Measurements from ENCODE around the gene UBE2J2. TPM values are rescaled to one million over a fixed set of nuclear protein-coding genes. Genes with fewer than 3 reads are reported as not detected.

UBE2J2 gene
- total and polyA plus RNA-seq, 2 of the 4 experiments (the other 2 are of a cell fraction) = 20.6 to 67.5 TPM

DNA sequence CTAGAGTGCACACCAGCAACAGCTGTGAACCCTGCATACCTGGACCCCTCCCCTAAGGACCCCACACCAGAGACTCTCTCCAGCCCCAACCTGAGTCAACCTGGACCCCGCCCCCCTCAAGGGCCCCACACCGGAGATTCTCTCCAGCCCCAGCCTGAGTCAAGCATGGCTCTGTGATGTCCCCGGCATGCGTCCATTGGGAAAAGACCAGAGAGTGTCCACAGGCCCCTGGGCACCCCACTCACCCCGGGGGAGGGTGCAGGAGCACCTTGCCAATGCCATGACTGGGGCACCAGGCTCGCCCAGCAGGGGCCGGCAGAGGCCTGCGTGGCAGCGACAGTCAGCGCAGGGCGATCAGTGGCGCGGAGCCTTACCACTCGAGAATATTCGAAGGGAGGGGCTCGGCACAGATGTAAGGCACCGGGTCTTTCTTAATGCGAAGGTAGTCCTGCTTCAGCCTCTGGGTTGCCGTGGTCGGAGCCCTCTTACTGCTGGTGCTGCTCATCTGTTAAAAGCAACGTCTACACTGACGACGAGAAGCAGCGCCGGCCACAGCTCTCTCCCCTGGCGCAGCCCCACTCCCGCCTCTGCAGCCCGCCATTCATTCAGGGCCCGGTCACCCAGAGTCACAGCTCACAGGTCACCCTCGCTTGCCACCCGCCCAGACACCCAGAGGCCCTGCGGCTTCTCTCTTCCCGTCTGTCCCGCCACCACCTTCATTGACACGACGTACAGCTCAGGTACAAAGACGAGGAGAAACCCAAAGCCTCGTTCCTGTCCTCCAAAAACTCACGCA, 6.0 kb downstream of the UBE2J2 start:
- Histone ChIP-seq H3K36me3 (ENCODE audit: control insufficient read depth, insufficient read depth, low read length) (peaks cover 52% of the 10 kb centered on the region), H3K4me1 (ENCODE audit: control insufficient read depth, insufficient read depth, low read length) (peaks cover 46% of the 10 kb centered on the region), H3K23ac (ENCODE audit: low read depth, low read length) (no peak overlapping the region), H2BK5ac (ENCODE audit: low read depth, low read length, poor library complexity, severe bottlenecking) (peak overlapping the region; percentile 57), H3K4me3 (ENCODE audit: insufficient read depth, low read depth, low read length) (no peak overlapping the region), H3K9me1 (ENCODE audit: insufficient read depth, low read length) (peaks cover 36% of the 10 kb centered on the region), H3K14ac (replicated peaks; ENCODE audit: low read depth, low read length) (no peak overlapping the region; the same call in 1 of the 2 replicates), H4K91ac (ENCODE audit: insufficient read depth, low read depth, low read length) (peak overlapping the region; percentile 50; the same call in 1 of the 2 replicates), H3K9me3 (ENCODE audit: control insufficient read depth, insufficient read depth, low read length) (no peaks in the 10 kb centered on the region), H2AK5ac (ENCODE audit: low read depth, low read length) (peak overlapping the region; percentile 94; the same call in 1 of the 2 replicates), H3K56ac (ENCODE audit: extremely low read depth, insufficient read depth, low read length) (no peak overlapping the region), H2BK15ac (ENCODE audit: low read depth, low read length) (peak overlapping the region; percentile 41; the same call in 1 of the 3 replicates), H2BK120ac (ENCODE audit: low read depth, low read length) (no peak overlapping the region), H3K4ac (ENCODE audit: low read depth, low read length) (peak overlapping the region; percentile 73; the same call in 1 of the 2 replicates), H3K27ac (ENCODE audit: insufficient read depth, low read length) (peak overlapping the region; percentile 66; the same call in 1 of the 2 replicates), H3K79me1 (ENCODE audit: low read depth in 1 of 2, low read length in 2 of 2) (peaks cover 21 to 53% of the 10 kb centered on the region in 2 experiments), H2AK9ac (replicated peaks; ENCODE audit: low read depth, low read length, poor library complexity) (peak overlapping the region; percentile 23), H3K27me3 (ENCODE audit: control insufficient read depth, insufficient read depth, low read length) (no peaks in the 10 kb centered on the region), H4K8ac (ENCODE audit: low read depth in 2 of 2, low read length in 2 of 2) (peak overlapping the region in 1 of 2 experiments; percentile 68; a peak in 1 of 4 replicates), H3K4me2 (ENCODE audit: low read depth, low read length) (no peak overlapping the region), H3K9ac (ENCODE audit: low read depth, low read length) (no peak overlapping the region), H3K18ac (ENCODE audit: low read depth, low read length) (no peak overlapping the region), H2BK20ac (ENCODE audit: low read depth, low read length) (no peak overlapping the region), H4K5ac (ENCODE audit: low read depth, low read length) (no peak overlapping the region), H4K20me1 (ENCODE audit: insufficient read depth, low read length) (peaks cover 22% of the 10 kb centered on the region), H2AFZ (replicated peaks; ENCODE audit: low read length, poor library complexity) (no peak overlapping the region)
- WGBS, 2 experiments (ENCODE audit: extremely low coverage in 2 of 2, insufficient read length in 1 of 2) = 95% methylated on average over 33 of the region's 39 CpGs; no CpG with 5 or more reads in 1 of the 2 experiments
- DNase-seq (no peak), ATAC-seq (ENCODE audit: low read depth) (no peak)
- intact Hi-C loops (cut with micrococcal nuclease) = no loop called here
- BruUV-seq (replicated peaks) = no TSS peak
- CTCF ChIA-PET = no interaction called here
- TF ChIP-seq CHD1 (IDR thresholded peaks at IDR 0.05; ENCODE audit: low read depth, low read length) = no peak
- dilution Hi-C loops (cut with HindIII; ENCODE audit: low sequenced_read_pairs, unreplicated experiment) = no loop called here
- POLR2A ChIA-PET (ENCODE audit: unreplicated experiment) = no interaction called here
- in situ Hi-C loops (cut with MboI; ENCODE audit: low sequenced_read_pairs) = no loop called here

All from IMR-90 (cell line).